ENCODE data around the gene POMGNT2. TPM values are rescaled to one million over a fixed set of nuclear protein-coding genes. Genes with fewer than 3 reads are reported as not detected.

The POMGNT2 gene
- total and polyA plus RNA-seq, 9 donors, result 12.0 to 51.7 (median 36.0) TPM

DNA sequence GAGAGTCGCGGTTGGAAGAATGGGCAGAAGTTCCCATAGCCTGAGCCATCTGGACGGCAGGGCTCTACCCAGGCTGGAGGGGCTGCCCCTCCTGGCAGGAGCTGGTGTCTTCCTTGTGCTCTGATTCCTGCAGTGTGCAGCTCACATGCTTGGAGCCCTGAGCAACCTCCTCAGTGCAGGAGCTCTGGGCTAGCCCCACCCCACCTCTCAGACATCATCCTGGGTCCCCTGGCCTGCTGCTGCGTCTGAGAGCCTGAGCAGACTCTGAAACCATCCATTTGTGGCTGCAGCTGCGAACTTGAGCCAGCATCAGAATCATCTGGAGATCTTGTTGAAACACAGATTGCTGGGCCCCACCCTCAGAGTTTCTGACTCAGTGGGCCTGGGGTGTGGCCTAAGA, 42.8 kb downstream of the POMGNT2 start:
- no peak for TF ChIP-seq CTCF (IDR thresholded peaks at IDR 0.05)
- no peak for TF ChIP-seq POLR2A (IDR thresholded peaks at IDR 0.05)
- no peak for TF ChIP-seq EP300 (IDR thresholded peaks at IDR 0.05)
- Histone ChIP-seq H3K36me3 (no peaks in the 10 kb centered on the region), H3K4me3 (no peak overlapping the region), H3K27me3 (no peaks in the 10 kb centered on the region), H3K9me3 (no peaks in the 10 kb centered on the region), H3K4me1 (ENCODE audit: insufficient read depth) (no peaks in the 10 kb centered on the region), H3K27ac (no peak overlapping the region)
- 76 to 97% (median 83%) methylated on average over 1 to 5 of the region's 5 CpGs for WGBS, 3 donors
- intact Hi-C loops (cut with DNase I), result no loop called here
- no peak for DNase-seq

DNA sequence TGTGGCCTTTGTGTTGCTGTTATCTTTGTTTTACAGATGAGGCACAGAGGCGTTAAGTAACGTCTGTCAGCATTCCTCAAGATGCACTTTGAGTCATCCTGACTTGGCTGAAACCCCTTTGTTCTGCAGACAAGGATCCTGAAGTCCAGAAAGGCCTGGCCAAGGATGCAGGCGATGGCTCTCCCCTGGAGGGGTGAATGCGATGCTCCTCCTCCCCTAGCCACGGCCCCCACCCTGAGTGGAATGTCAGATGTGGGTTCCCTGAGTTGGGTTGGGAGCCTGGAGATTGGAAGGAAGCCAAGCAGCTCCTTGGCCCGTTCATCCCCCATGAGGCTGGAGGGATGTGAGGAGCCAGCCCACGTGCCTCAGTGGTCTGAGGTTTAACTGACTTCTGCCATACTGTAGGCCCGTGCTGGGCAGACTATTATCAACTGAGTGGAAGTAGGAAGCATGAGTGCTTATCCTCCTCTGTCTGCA, 43.3 kb downstream of the POMGNT2 start:
- no peaks in the 10 kb centered on the region for H3K36me3 ChIP-seq
- no peaks in the 10 kb centered on the region for H3K27me3 ChIP-seq
- TF ChIP-seq CTCF (IDR thresholded peaks at IDR 0.05) (no peak), POLR2A (IDR thresholded peaks at IDR 0.05) (no peak), EP300 (IDR thresholded peaks at IDR 0.05) (no peak)

DNA sequence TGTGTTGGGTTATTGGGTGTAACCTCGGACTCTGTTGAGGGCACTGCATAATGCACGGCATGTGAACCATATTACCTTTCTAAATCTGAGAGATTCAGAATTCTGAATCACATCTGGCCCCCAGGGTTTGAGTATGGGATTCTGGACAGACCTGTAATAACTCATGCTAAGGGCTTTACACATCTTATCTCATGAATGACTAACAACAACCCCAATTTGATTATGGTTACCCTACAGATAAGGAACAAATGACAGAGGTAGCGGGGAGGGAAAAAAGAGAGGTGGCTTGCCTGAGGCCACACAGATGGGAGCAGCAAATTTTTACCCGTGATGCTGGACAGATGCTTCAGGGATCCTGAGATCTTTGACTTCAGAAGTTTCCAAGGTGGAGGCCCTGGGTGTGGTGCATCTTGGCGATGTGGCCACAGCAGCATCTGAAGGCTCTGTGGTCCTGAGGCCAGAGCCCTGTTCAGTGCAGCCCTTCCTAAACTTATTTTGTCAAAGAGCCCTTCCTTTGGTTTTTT, 43.8 kb downstream of the POMGNT2 start:
- H3K4me3 ChIP-seq, result no peak overlapping the region
- intact Hi-C loops (cut with DNase I), result no loop called here
- no peak for TF ChIP-seq EP300 (IDR thresholded peaks at IDR 0.05)
- no peak for TF ChIP-seq POLR2A (IDR thresholded peaks at IDR 0.05)
- no peak for TF ChIP-seq CTCF (IDR thresholded peaks at IDR 0.05)
- no peaks in the 10 kb centered on the region for H3K9me3 ChIP-seq
- H3K27me3 ChIP-seq, result no peaks in the 10 kb centered on the region
- DNase-seq, result no peak
- H3K4me1 ChIP-seq (ENCODE audit: insufficient read depth), result no peaks in the 10 kb centered on the region
- WGBS, 3 donors, result 85 to 92% (median 89%) methylated on average over 5 of the region's 5 CpGs
- no peaks in the 10 kb centered on the region for H3K36me3 ChIP-seq
- no peak overlapping the region for H3K27ac ChIP-seq

More for the DNA sequence above, 43.3 kb downstream of the POMGNT2 start:
- Histone ChIP-seq H3K27ac (no peak overlapping the region), H3K4me1 (ENCODE audit: insufficient read depth) (no peaks in the 10 kb centered on the region), H3K4me3 (no peak overlapping the region), H3K9me3 (no peaks in the 10 kb centered on the region)
- intact Hi-C loops (cut with DNase I), result no loop called here
- DNase-seq, result no peak
- WGBS, 3 donors, result 61 to 63% (median 63%) methylated on average over 7 to 8 of the region's 8 CpGs

DNA sequence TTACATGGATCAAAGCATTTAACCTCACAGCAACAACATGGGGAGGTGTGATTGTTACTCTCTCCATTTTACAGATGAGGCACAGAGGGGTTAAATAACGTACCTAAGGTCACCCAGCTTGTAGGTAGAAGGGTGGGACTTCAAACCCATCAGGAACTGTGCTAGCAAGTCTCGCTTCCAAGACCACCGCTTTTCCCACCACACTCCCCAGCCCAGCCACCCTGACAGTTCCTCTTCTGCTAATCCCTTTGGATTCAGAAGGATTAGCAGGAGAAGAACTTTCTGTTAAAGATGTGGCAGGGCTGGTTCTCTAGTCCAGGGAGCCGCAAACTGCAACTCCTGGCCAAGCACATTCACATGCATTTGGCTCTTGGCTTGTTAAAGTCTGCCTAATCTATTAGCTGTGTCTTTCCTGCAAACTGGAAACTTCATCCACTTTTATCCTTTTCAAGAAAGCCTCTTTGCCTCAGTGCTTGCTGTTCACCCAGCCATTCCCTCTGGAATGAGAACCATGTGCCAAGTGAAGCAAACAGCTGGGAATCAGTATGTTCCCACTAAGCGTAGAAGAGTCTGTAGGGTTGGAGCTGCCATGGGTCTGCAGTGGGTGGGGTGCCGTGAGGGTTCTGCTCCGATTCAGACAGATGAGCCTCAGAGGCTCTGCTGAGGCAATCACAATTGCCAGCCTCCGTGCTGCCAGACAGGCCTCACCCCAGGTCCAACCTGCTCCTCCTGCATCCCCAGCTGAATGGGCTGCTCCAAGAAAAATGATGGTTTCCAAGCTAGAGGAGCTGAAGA, 44.6 kb downstream of the POMGNT2 start:
- TF ChIP-seq CTCF (IDR thresholded peaks at IDR 0.05) (no peak), POLR2A (IDR thresholded peaks at IDR 0.05) (no peak), EP300 (IDR thresholded peaks at IDR 0.05) (no peak)
- no peaks in the 10 kb centered on the region for H3K4me1 ChIP-seq (ENCODE audit: insufficient read depth)
- H3K36me3 ChIP-seq, result no peaks in the 10 kb centered on the region
- 86 to 95% (median 92%) methylated on average over 8 of the region's 8 CpGs for WGBS, 3 donors
- H3K27me3 ChIP-seq, result no peaks in the 10 kb centered on the region
- intact Hi-C loops (cut with DNase I), result no loop called here
- H3K9me3 ChIP-seq, result no peaks in the 10 kb centered on the region
- H3K27ac ChIP-seq, result no peak overlapping the region
- no peak overlapping the region for H3K4me3 ChIP-seq
- no peak for DNase-seq

Data from ovary (tissue), 9 donors.